HepG2 (cell line): ENCODE results near the gene ABCG1. TPM values are rescaled to one million over a fixed set of nuclear protein-coding genes. Genes with fewer than 3 reads are reported as not detected.

Experiments used
- ARNT ChIP-seq: fragments of 450-650 bp; IDR thresholded peaks from 2 replicates; pipeline ENCODE4 v1.6.1; 2017
- CBX1 ChIP-seq: IDR thresholded peaks from one replicate; pipeline ENCODE4 v1.6.1; 2016; ENCODE audit warnings: antibody characterized with exemption, low read depth
- CHD4 ChIP-seq: fragments of 200-600 bp; sonication (generic); IDR thresholded peaks from 2 replicates; pipeline ENCODE4 v1.7.0; 2017; ENCODE audit warnings: mild to moderate bottlenecking, low read length, borderline replicate concordance
- EP300 ChIP-seq, 3 experiments: sonication (generic) in 1 of 3; formaldehyde crosslinking in 1 of 3; IDR thresholded peaks; 2 replicates each; pipeline versions ENCODE4 v1.5.1 to v1.6.1; 2011 to 2020; ENCODE audit warnings: low read depth in 2 of 3, low read length in 2 of 3, borderline replicate concordance in 1 of 3, improper control_type of control experiment in 1 of 3, mild to moderate bottlenecking in 1 of 3, missing genetic modification reagents in 1 of 3, moderate library complexity in 1 of 3
- HNF4G ChIP-seq, 2 experiments: sonication (generic) in 1 of 2; formaldehyde crosslinking in 1 of 2; IDR thresholded peaks; 2 replicates each; pipeline versions ENCODE4 v1.4.0 to v1.6.1; 2011 to 2020; ENCODE audit warnings: borderline replicate concordance in 2 of 2, low read depth in 2 of 2, mild to moderate bottlenecking in 2 of 2, low read length in 1 of 2, missing genetic modification reagents in 1 of 2, moderate library complexity in 1 of 2
- HNRNPLL ChIP-seq: fragments of 200-400 bp; formaldehyde crosslinking; IDR thresholded peaks from 2 replicates; pipeline ENCODE4 v1.6.1; 2017; ENCODE audit warnings: mild to moderate bottlenecking, low read depth, low read length; ENCODE audit not compliant: poor library complexity, severe bottlenecking
- MEIS1 ChIP-seq: sonication (generic); formaldehyde crosslinking; IDR thresholded peaks from 2 replicates; pipeline ENCODE4 v1.9.0; 2021; ENCODE audit warnings: mild to moderate bottlenecking, missing genetic modification reagents, moderate library complexity, borderline replicate concordance
- MTA3 ChIP-seq: sonication (generic); formaldehyde crosslinking; IDR thresholded peaks from 2 replicates; pipeline ENCODE4 v1.4.0; 2020; ENCODE audit warnings: missing genetic modification reagents
- NFYC ChIP-seq: IDR thresholded peaks from 2 replicates; pipeline ENCODE4 v1.6.1; 2016; ENCODE audit warnings: missing genetic modification reagents, missing compliant biosample characterization
- NR2F1 ChIP-seq, 2 experiments: fragments of 450-650 bp in 1 of 2; formaldehyde crosslinking in 1 of 2; IDR thresholded peaks; 2 replicates each; pipeline versions ENCODE4 v1.5.0 to v1.6.1; 2016 to 2020; ENCODE audit warnings: mild to moderate bottlenecking in 1 of 2, missing compliant biosample characterization in 1 of 2, missing genetic modification reagents in 1 of 2, moderate library complexity in 1 of 2
- PHF5A ChIP-seq: IDR thresholded peaks from one replicate; pipeline ENCODE4 v1.6.1; 2018; ENCODE audit warnings: low read depth, missing genetic modification reagents; ENCODE audit not compliant: unreplicated experiment
- POGK ChIP-seq: sonication (generic); formaldehyde crosslinking; conservative IDR thresholded peaks from 2 replicates; pipeline ENCODE4 v1.8.0; 2022; ENCODE audit warnings: mild to moderate bottlenecking, moderate library complexity, missing genetic modification reagents
- SAP130 ChIP-seq: IDR thresholded peaks from 2 replicates; pipeline ENCODE4 v1.6.1; 2016; ENCODE audit warnings: low read depth
- SUZ12 ChIP-seq: fragments of 150-350 bp; IDR thresholded peaks from 2 replicates; pipeline ENCODE4 v1.6.1; 2014; ENCODE audit warnings: low read depth, low read length
- TFAP4 ChIP-seq: sonication (generic); IDR thresholded peaks from 2 replicates; pipeline ENCODE4 v1.6.1; 2016; ENCODE audit warnings: low read depth, borderline replicate concordance
- U2AF1 ChIP-seq: fragments of 200-400 bp; formaldehyde crosslinking; optimal IDR thresholded peaks from 2 replicates; pipeline ENCODE3; 2017; ENCODE audit warnings: mild to moderate bottlenecking, low read depth, low read length
- ZNF768 ChIP-seq: sonication (generic); formaldehyde crosslinking; IDR thresholded peaks from 2 replicates; pipeline ENCODE4 v1.4.0; 2020; ENCODE audit warnings: missing genetic modification reagents
- polyA plus RNA-seq, 8 experiments: library from polyadenylated mRNA; depleted of rRNA in 3 of 8; stranded (reverse) in 7 of 8; unstranded in 1 of 8; fragments of >200 nt; fragmentation: Illumina TruSeq in 4 of 8; extraction: Trizol in 4 of 8; gene quantifications; 2 replicates each; pipeline versions ENCODE4 v1.2.1 to v1.2.3, GENCODE V29; 2011 to 2016; ENCODE audit warnings: low read depth in 4 of 8, missing spikeins in 1 of 8, mixed read lengths in 1 of 8; ENCODE audit not compliant: insufficient read depth in 1 of 8
- total RNA-seq, 5 experiments: library from RNA; depleted of rRNA; stranded (reverse); fragments of >200 nt; fragmentation: Illumina TruSeq; extraction: Trizol; gene quantifications; 2 replicates each; pipeline ENCODE4 v1.2.3, GENCODE V29; 2016; ENCODE audit warnings: low read depth in 1 of 5

The ABCG1 gene
- total and polyA plus RNA-seq, 2 of the 13 experiments (the other 11 are each of a cell fraction or from before 2014, with no cell fraction given), result 0.04 TPM; not detected in 1

GRCh38 chr21:42315296-42315891 is 96.5 kb downstream of the ABCG1 start, which contains the start of gene TFF3 (continued):
- TF ChIP-seq TFAP4 (peak; percentile 100), CBX1 (peak; percentile 73), ZNF768 (CRISPR knock-in tag) (peak; percentile 74; the same call in 1 of the 2 replicates), PHF5A (no peak), POGK (CRISPR knock-in tag) (no peak), SAP130 (peak; percentile 61), EP300 (IDR thresholded peaks at IDR 0.05; ENCODE audit: low read depth in 2 of 2, low read length in 2 of 2) (peak in 1 of 2 experiments; percentile 54; a peak in 1 of 4 replicates), EP300 (CRISPR knock-in tag; IDR thresholded peaks at IDR 0.05; ENCODE audit: borderline replicate concordance) (no peak), U2AF1 (no peak), MEIS1 (CRISPR knock-in tag) (no peak), ARNT (no peak), NR2F1 (CRISPR knock-in tag; IDR thresholded peaks at IDR 0.05) (no peak; a peak in 1 of 4 replicates), MTA3 (CRISPR knock-in tag) (no peak), HNF4G (IDR thresholded peaks at IDR 0.05; ENCODE audit: borderline replicate concordance, low read depth, low read length) (0 out of 2 replicates have a peak, but pooled peaks have one; percentile 24), HNF4G (CRISPR knock-in tag; IDR thresholded peaks at IDR 0.05; ENCODE audit: borderline replicate concordance, low read depth) (peak; percentile 37; the same call in 1 of the 2 replicates), SUZ12 (no peak), CHD4 (peak; percentile 52; the same call in 1 of the 2 replicates), NFYC (no peak), HNRNPLL (peak; percentile 10)
